ENCODE results near the gene SIPA1.
"Not testable (repeated sequence)": the region's sequence is repeated elsewhere in the genome, so short reads cannot be mapped to it uniquely, and the experiment has no call there.

Gene SIPA1

GRCh38 chr11:65634905-65635731, 2.8 kb upstream of the SIPA1 start:
- H3K36me3 ChIP-seq (ENCODE audit: low read depth): peaks cover 27% of the 10 kb centered on the region
- DNase-seq (ENCODE audit: low spot score) (no peak), ATAC-seq (ENCODE audit: low read depth) (no peak)

DNA sequence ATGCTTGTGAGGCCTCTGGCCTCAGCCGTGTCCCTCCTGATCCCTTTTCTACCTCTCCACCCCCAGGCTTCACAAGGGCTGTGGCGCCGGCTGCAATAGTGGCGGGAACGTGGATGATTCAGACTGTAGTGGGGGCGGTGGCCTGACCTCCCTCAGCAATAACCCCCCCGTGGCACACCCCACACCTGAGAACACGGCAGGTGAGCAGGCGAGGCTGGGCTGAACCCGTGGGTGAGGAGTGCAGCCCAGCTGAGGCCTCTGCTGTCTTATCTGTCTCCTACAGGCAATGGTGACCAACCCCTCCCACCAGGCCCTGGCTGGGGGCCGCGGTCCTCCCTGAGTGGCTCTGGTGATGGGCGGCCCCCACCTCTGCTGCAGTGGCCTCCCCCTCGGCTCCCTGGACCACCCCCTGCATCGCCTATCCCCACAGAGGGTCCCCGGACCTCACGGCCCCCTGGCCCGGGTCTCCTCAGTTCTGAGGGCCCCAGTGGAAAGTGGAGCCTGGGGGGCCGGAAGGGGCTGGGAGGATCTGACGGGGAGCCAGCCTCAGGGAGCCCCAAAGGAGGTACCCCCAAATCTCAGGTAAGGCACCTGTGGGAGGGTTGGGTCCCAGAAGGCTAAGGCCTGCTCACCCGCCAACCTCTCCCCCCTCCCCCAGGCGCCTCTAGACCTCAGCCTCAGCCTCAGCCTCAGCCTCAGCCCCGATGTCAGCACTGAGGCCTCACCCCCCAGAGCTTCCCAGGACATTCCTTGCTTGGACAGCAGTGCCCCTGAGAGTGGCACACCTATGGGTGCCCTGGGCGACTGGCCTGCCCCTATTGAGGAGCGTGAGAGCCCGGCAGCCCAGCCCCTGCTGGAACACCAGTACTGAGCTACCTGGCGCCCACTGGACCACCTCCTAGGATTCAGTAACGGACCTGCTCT, 1.5 kb upstream of the SIPA1 start:
- DNase-seq (ENCODE audit: low spot score): no peak
- Histone ChIP-seq H3K9me3 (ENCODE audit: severe bottlenecking) (no peaks in the 10 kb centered on the region), H3K27me3 (ENCODE audit: insufficient read depth, poor library complexity, severe bottlenecking) (no peaks in the 10 kb centered on the region), H3K4me1 (ENCODE audit: insufficient read depth, poor library complexity, severe bottlenecking) (no peaks in the 10 kb centered on the region), H3K36me3 (ENCODE audit: low read depth) (peaks cover 27% of the 10 kb centered on the region), H3K27ac (ENCODE audit: poor library complexity, severe bottlenecking) (no peak overlapping the region), H3K4me3 (ENCODE audit: severe bottlenecking) (no peak overlapping the region)
- ATAC-seq (ENCODE audit: low read depth): no peak
- TF ChIP-seq, protein P1, sequence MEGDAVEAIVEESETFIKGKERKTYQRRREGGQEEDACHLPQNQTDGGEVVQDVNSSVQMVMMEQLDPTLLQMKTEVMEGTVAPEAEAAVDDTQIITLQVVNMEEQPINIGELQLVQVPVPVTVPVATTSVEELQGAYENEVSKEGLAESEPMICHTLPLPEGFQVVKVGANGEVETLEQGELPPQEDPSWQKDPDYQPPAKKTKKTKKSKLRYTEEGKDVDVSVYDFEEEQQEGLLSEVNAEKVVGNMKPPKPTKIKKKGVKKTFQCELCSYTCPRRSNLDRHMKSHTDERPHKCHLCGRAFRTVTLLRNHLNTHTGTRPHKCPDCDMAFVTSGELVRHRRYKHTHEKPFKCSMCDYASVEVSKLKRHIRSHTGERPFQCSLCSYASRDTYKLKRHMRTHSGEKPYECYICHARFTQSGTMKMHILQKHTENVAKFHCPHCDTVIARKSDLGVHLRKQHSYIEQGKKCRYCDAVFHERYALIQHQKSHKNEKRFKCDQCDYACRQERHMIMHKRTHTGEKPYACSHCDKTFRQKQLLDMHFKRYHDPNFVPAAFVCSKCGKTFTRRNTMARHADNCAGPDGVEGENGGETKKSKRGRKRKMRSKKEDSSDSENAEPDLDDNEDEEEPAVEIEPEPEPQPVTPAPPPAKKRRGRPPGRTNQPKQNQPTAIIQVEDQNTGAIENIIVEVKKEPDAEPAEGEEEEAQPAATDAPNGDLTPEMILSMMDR (IDR thresholded peaks at IDR 0.05; ENCODE audit: poor library complexity, severe bottlenecking): no peak

More at GRCh38 chr11:65634905-65635731, 2.8 kb upstream of the SIPA1 start:
- no peak overlapping the region for H3K27ac ChIP-seq (ENCODE audit: poor library complexity, severe bottlenecking)
- no peaks in the 10 kb centered on the region for H3K27me3 ChIP-seq (ENCODE audit: insufficient read depth, poor library complexity, severe bottlenecking)
- no peaks in the 10 kb centered on the region for H3K9me3 ChIP-seq (ENCODE audit: severe bottlenecking)
- no peak overlapping the region for H3K4me3 ChIP-seq (ENCODE audit: severe bottlenecking)
- H3K4me1 ChIP-seq (ENCODE audit: insufficient read depth, poor library complexity, severe bottlenecking): no peaks in the 10 kb centered on the region
- TF ChIP-seq, protein P1 (IDR thresholded peaks at IDR 0.05; ENCODE audit: poor library complexity, severe bottlenecking): no peak

GRCh38 chr11:65637032-65637557, 806 bp upstream of the SIPA1 start:
- Histone ChIP-seq H3K4me3 (ENCODE audit: severe bottlenecking) (no peak overlapping the region), H3K4me1 (ENCODE audit: insufficient read depth, poor library complexity, severe bottlenecking) (no peaks in the 10 kb centered on the region)
- TF ChIP-seq, protein P1 (IDR thresholded peaks at IDR 0.05; ENCODE audit: poor library complexity, severe bottlenecking): no peak

DNA sequence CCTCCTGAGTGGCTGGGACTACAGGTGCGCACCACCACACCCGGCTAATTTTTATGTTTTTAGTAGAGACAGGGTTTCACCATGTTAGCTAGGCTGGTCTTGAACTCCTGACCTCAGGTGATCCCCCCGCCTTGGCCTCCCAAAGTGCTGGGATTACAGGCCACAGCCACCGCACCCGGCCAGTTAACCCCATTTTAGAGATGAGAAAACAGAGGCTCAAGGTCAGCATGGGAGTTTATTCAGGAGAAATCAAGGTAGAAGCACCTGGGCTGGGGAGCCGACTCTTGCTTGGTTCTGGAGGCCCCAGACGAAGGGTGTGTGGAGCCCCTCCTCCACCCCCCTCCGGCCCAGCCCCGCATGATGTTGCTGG, 1.3 kb downstream of the SIPA1 start:
- H3K9me3 ChIP-seq (ENCODE audit: severe bottlenecking); H3K4me1 ChIP-seq (ENCODE audit: insufficient read depth, poor library complexity, severe bottlenecking); H3K4me3 ChIP-seq (ENCODE audit: severe bottlenecking); DNase-seq (ENCODE audit: low spot score); ATAC-seq (ENCODE audit: low read depth); H3K27me3 ChIP-seq (ENCODE audit: insufficient read depth, poor library complexity, severe bottlenecking): not testable (repeated sequence)
- peaks cover 26% of the 10 kb centered on the region for H3K36me3 ChIP-seq (ENCODE audit: low read depth)
- H3K27ac ChIP-seq (ENCODE audit: poor library complexity, severe bottlenecking): peak overlapping the region; percentile 70

More at GRCh38 chr11:65637032-65637557, 806 bp upstream of the SIPA1 start:
- no peak for ATAC-seq (ENCODE audit: low read depth)
- H3K27ac ChIP-seq (ENCODE audit: poor library complexity, severe bottlenecking): peak overlapping the region; percentile 70
- H3K9me3 ChIP-seq (ENCODE audit: severe bottlenecking): no peaks in the 10 kb centered on the region
- DNase-seq (ENCODE audit: low spot score): no peak
- H3K27me3 ChIP-seq (ENCODE audit: insufficient read depth, poor library complexity, severe bottlenecking): no peaks in the 10 kb centered on the region
- H3K36me3 ChIP-seq (ENCODE audit: low read depth): peaks cover 27% of the 10 kb centered on the region

All from RWPE2 (cell line).